Measurements from ENCODE around the gene CDH12.
"Not testable (repeated sequence)": the region's sequence is repeated elsewhere in the genome, so short reads cannot be mapped to it uniquely, and the experiment has no call there.

Gene CDH12

GRCh38 chr5:22169226-22169625, 683.9 kb downstream of the CDH12 start:
- H3K27ac ChIP-seq (ENCODE audit: low read depth, low read length); H3K27me3 ChIP-seq (ENCODE audit: insufficient read depth, low read length); H4K12ac ChIP-seq (ENCODE audit: low read depth, low read length); H4K8ac ChIP-seq (ENCODE audit: low read depth, low read length); H3K4ac ChIP-seq (ENCODE audit: low read depth, low read length); H2BK120ac ChIP-seq (ENCODE audit: insufficient read depth, low read length, poor library complexity); H3K9ac ChIP-seq (ENCODE audit: low read length); H3K36me3 ChIP-seq (ENCODE audit: control insufficient read depth in 1 of 2, insufficient read depth in 2 of 2, low read length in 2 of 2); H3K4me1 ChIP-seq (ENCODE audit: control insufficient read depth in 1 of 2, insufficient read depth in 2 of 2, low read length in 2 of 2); H3K4me3 ChIP-seq (ENCODE audit: low read depth, low read length); H2BK12ac ChIP-seq (ENCODE audit: low read length); H2AFZ ChIP-seq (ENCODE audit: insufficient read depth, low read length, poor library complexity); H3K79me1 ChIP-seq (ENCODE audit: low read length); H2BK5ac ChIP-seq (ENCODE audit: low read depth, low read length, poor library complexity); H3K79me2 ChIP-seq (ENCODE audit: control insufficient read depth, insufficient read depth, low read length, poor library complexity); H3K18ac ChIP-seq (ENCODE audit: low read length); H2AK5ac ChIP-seq (ENCODE audit: low read length); DNase-seq; H3K23ac ChIP-seq (ENCODE audit: low read length); H3K4me2 ChIP-seq (ENCODE audit: low read length); H4K91ac ChIP-seq (ENCODE audit: low read depth, low read length); H3K9me3 ChIP-seq (ENCODE audit: insufficient read depth, low read depth, low read length); H3K14ac ChIP-seq (ENCODE audit: low read length): not testable (repeated sequence)
- WGBS (ENCODE audit: extremely low coverage, insufficient coverage, insufficient read length): no CpG with 5 or more reads among the region's 2 CpGs

- H4K8ac ChIP-seq (ENCODE audit: low read depth, low read length); H2BK120ac ChIP-seq (ENCODE audit: insufficient read depth, low read length, poor library complexity); H3K14ac ChIP-seq (ENCODE audit: low read length); H3K23ac ChIP-seq (ENCODE audit: low read length); H4K12ac ChIP-seq (ENCODE audit: low read depth, low read length); DNase-seq; H4K91ac ChIP-seq (ENCODE audit: low read depth, low read length); H3K9ac ChIP-seq (ENCODE audit: low read length); H3K4ac ChIP-seq (ENCODE audit: low read depth, low read length); H2BK5ac ChIP-seq (ENCODE audit: low read depth, low read length, poor library complexity); H3K79me2 ChIP-seq (ENCODE audit: control insufficient read depth, insufficient read depth, low read length, poor library complexity); H3K4me1 ChIP-seq (ENCODE audit: control insufficient read depth in 1 of 2, insufficient read depth in 2 of 2, low read length in 2 of 2); H3K4me3 ChIP-seq (ENCODE audit: low read depth, low read length); H3K9me3 ChIP-seq (ENCODE audit: insufficient read depth, low read depth, low read length); H2AK5ac ChIP-seq (ENCODE audit: low read length); H3K27ac ChIP-seq (ENCODE audit: low read depth, low read length); H3K36me3 ChIP-seq (ENCODE audit: control insufficient read depth in 1 of 2, insufficient read depth in 2 of 2, low read length in 2 of 2); H2BK12ac ChIP-seq (ENCODE audit: low read length); H3K4me2 ChIP-seq (ENCODE audit: low read length); H3K27me3 ChIP-seq (ENCODE audit: insufficient read depth, low read length); H3K79me1 ChIP-seq (ENCODE audit: low read length); H3K18ac ChIP-seq (ENCODE audit: low read length); H2AFZ ChIP-seq (ENCODE audit: insufficient read depth, low read length, poor library complexity): not testable (repeated sequence)
- WGBS (ENCODE audit: extremely low coverage, insufficient coverage, insufficient read length): no CpG with 5 or more reads among the region's 2 CpGs
These were observed 684.4 kb downstream of the CDH12 start for GRCh38 chr5:22168704-22169103.

- H3K9ac ChIP-seq (ENCODE audit: low read length); H4K12ac ChIP-seq (ENCODE audit: low read depth, low read length); H4K8ac ChIP-seq (ENCODE audit: low read depth, low read length); H2BK120ac ChIP-seq (ENCODE audit: insufficient read depth, low read length, poor library complexity); H3K23ac ChIP-seq (ENCODE audit: low read length); H4K91ac ChIP-seq (ENCODE audit: low read depth, low read length); H2BK12ac ChIP-seq (ENCODE audit: low read length); H3K4me3 ChIP-seq (ENCODE audit: low read depth, low read length); H3K27me3 ChIP-seq (ENCODE audit: insufficient read depth, low read length); H3K36me3 ChIP-seq (ENCODE audit: control insufficient read depth in 1 of 2, insufficient read depth in 2 of 2, low read length in 2 of 2); H2AFZ ChIP-seq (ENCODE audit: insufficient read depth, low read length, poor library complexity); H3K79me1 ChIP-seq (ENCODE audit: low read length); H2BK5ac ChIP-seq (ENCODE audit: low read depth, low read length, poor library complexity); H2AK5ac ChIP-seq (ENCODE audit: low read length); H3K14ac ChIP-seq (ENCODE audit: low read length); DNase-seq; H3K27ac ChIP-seq (ENCODE audit: low read depth, low read length); H3K9me3 ChIP-seq (ENCODE audit: insufficient read depth, low read depth, low read length); H3K4me2 ChIP-seq (ENCODE audit: low read length); H3K4me1 ChIP-seq (ENCODE audit: control insufficient read depth in 1 of 2, insufficient read depth in 2 of 2, low read length in 2 of 2); H3K4ac ChIP-seq (ENCODE audit: low read depth, low read length); H3K18ac ChIP-seq (ENCODE audit: low read length); H3K79me2 ChIP-seq (ENCODE audit: control insufficient read depth, insufficient read depth, low read length, poor library complexity): not testable (repeated sequence)
- WGBS (ENCODE audit: extremely low coverage, insufficient coverage, insufficient read length): no CpG with 5 or more reads among the region's 2 CpGs
These were observed 687.2 kb downstream of the CDH12 start for GRCh38 chr5:22165931-22166330.

GRCh38 chr5:22164910-22165748, 688.0 kb downstream of the CDH12 start:
- H4K12ac ChIP-seq (ENCODE audit: low read depth, low read length); H2BK5ac ChIP-seq (ENCODE audit: low read depth, low read length, poor library complexity); H2BK120ac ChIP-seq (ENCODE audit: insufficient read depth, low read length, poor library complexity); H2AK5ac ChIP-seq (ENCODE audit: low read length); H2BK12ac ChIP-seq (ENCODE audit: low read length); H3K27me3 ChIP-seq (ENCODE audit: insufficient read depth, low read length); H3K4ac ChIP-seq (ENCODE audit: low read depth, low read length); H4K91ac ChIP-seq (ENCODE audit: low read depth, low read length); H3K14ac ChIP-seq (ENCODE audit: low read length); H4K8ac ChIP-seq (ENCODE audit: low read depth, low read length); H3K23ac ChIP-seq (ENCODE audit: low read length); H3K36me3 ChIP-seq (ENCODE audit: control insufficient read depth in 1 of 2, insufficient read depth in 2 of 2, low read length in 2 of 2); DNase-seq; H3K9ac ChIP-seq (ENCODE audit: low read length); H3K4me1 ChIP-seq (ENCODE audit: control insufficient read depth in 1 of 2, insufficient read depth in 2 of 2, low read length in 2 of 2); H3K79me2 ChIP-seq (ENCODE audit: control insufficient read depth, insufficient read depth, low read length, poor library complexity); H3K27ac ChIP-seq (ENCODE audit: low read depth, low read length); H3K79me1 ChIP-seq (ENCODE audit: low read length); H3K18ac ChIP-seq (ENCODE audit: low read length); H3K4me2 ChIP-seq (ENCODE audit: low read length); H2AFZ ChIP-seq (ENCODE audit: insufficient read depth, low read length, poor library complexity); H3K4me3 ChIP-seq (ENCODE audit: low read depth, low read length); H3K9me3 ChIP-seq (ENCODE audit: insufficient read depth, low read depth, low read length): not testable (repeated sequence)
- no CpG with 5 or more reads among the region's 7 CpGs for WGBS (ENCODE audit: extremely low coverage, insufficient coverage, insufficient read length)

Data from trophoblast cell (in vitro differentiated cells and primary cell).